Fibroblast of the conjunctiva (primary cell): Measurements from ENCODE around the gene EML6.
"Not testable (repeated sequence)": the region's sequence is repeated elsewhere in the genome, so short reads cannot be mapped to it uniquely, and the experiment has no call there.

Experiments used
- DNase-seq: peaks from one replicate; pipeline ENCODE4 v3.0.0-alpha.2; 2010; ENCODE audit warnings: low read depth

EML6 gene

DNA sequence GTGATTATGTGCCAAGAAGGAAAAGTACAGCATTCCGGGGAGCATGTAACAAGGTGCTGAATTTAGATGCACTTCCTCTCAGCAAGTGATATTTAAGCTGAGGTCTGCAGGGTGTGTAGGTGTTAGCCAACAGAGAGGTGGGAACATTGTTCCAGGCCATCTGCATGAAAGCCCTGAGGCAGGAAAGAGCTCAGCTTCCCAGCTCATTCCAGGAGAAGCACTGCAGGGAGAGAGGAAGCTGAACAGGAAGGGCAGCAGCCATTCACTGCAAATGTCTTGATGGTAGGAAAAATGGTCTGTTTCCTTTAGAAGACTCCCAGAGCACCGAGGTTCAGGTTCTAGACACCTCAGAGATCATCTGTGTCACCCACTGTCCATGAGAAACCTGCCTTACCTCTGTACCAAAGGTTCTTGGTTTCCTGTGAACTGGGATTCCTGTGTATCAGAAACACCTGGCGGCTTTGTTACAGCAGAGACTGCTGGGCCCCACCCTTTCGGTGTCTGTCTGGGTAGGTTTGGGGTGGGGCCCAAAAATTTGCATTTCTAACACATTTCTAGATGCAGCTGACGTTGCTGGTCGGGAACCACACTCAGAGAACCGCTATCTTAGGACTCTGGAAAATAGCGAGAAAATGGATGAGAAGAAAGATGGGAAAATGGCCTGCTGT is 242.8 kb downstream of the EML6 start:
- DNase-seq, result no peak

DNA sequence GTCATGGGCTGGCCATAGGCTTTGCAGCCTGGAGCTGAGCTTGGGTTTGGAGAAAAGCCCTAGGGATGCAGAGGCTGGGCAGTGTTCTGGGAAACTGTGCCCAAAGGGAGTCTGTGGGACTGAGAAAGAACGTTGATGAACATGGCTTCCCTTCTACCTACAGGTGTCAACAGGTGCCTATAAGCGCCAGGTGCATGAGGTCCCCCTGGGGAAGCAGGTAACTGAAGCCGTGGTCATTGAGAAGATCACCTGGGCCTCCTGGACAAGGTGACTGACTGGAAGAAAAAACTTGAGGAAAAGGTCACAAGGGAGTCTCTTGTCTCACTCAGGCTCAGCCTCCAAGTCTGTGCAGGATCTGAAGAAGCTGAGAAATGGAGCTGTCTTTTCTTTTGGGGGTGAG is 243.4 kb downstream of the EML6 start:
- DNase-seq, result no peak

DNA sequence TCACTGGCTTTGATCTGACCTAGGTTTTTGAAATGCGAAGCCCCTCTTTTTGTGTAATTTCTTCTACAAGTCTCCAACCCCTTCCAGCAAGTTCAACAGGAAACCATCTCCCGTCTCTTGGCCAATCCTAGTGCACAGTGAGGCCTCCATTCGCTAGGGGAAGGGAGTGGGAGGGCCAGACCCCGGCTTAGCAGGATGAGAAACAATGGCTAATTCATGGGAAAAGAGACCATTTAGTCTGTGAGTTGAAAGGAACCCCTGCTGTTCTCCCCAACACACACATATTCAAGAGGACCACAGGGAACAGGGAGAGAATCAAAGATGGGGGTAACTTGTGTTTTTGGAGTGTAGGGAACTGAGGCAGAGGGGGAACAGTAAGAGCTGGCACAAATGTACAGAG is 243.8 kb downstream of the EML6 start:
- DNase-seq, result no peak

DNA sequence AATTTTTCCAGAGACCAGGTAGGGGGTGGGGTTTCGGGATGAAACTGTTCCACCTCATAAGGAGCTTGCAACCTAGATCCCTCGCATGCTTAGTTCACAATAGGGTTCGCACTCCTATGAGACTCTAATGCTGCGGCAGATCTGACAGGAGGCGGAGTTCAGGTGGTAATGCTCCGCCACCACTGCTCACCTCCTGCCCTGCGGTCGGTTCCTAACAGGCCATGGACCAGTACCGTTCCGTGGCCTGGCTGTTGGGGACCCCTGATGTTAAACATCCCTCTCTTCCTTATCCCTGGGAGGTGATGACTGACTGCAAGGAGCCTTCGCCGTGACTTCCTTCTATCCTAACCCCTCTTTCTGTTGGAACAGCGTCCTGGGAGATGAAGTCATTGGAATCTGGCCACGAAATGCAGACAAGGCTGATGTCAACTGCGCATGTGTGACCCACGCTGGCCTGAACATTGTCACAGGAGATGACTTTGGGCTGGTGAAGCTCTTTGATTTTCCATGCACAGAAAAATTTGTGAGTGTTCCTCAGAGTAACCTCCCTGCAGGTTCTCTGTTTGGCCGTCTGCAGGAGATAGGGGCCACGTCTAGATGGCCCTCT is 244.4 kb downstream of the EML6 start:
- DNase-seq, result no peak

DNA sequence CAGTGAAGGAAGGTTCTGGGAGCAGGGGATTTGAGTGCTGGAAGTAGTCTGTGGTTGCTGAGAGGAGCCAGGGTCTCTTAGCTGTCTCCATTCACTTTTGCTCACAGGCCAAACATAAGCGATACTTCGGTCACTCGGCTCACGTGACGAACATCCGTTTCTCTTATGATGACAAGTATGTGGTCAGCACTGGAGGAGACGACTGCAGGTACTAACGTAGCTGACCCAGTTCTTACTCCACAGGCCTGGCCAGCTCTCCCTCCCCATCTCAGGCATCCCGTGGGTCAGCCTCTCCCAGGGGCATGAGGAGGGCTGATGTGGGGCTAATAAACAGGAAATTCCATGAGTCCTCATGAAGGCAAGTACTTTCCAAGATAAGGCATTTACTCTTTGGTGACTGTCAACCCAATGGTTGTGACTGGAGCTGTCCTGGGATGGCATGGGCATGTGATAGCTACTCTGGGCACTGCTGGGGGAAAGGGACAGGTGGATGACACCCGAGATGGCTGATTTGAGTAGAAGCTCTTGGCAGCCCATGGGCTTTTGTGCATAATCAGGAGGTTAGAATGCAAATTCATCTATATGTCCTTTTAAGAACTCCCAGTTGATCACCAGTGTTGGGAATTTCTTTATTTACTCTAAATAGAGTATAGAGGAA is 245.2 kb downstream of the EML6 start:
- DNase-seq, result no peak

DNA sequence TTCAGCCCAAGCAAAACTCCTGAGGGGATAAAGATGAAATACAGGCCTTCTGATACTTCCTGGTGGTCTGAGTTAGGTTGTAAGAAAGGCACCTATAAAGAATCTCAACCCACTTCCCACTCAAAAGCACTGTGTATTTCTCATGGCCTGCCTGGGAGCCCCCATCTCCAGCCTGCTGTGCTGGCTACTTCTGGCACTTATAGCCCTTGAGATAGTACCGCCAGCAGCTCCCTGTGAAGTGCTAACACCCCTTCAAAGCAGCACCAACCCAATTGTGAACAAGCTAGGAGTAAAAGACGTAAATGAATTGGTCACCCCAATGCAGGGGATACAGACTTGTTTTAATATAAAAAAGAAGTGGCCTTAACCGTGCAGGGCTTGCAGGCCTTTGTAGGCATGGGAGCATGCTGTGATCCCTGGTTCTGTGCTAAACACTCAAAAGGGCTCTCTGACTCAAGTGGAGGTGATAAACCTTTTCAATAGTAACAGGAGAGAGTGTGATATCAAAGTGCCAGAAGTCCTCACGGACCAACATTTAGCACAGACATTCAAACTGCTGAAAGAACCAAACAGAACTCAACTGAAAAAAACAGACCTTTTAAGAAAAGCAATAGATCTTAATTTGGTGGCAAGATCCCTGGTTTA is 246.0 kb downstream of the EML6 start:
- no peak for DNase-seq

DNA sequence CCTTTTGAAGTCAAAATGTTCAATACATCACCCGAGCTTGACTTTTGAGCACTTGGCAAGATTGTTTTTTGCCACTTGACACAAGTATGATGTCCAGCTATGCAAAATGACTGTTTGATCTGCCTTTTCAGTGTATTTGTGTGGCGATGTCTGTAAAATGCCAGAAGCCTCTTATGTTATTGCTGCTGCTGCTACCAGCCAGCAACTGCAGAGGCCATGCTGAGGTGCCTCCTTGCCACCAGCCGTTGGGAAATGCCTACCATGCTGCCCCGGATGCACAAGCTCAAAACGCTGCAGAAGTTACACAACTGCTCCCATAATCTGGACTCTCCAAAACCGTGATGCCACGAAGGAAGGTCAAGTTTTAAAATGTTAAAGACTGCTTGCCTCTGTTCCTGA is 246.5 kb downstream of the EML6 start:
- DNase-seq, result no peak

DNA sequence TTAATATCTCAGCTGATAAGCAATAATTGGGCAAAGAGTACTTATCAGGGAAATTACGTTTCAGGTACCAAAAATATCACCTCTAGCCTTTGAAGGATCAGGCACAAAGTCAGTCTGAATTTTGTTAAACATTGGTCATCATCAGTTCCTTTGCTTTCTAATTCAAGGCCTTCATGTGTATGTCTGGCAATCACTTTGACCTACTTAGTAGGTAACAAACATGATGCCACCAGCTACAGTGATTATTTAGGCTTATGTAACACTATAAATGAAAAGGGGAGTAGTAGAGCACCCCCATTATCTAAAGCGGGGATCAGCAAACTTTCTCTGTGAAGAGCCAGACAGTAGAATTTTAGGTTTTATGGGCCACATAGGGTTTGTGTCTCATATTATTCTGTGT is 251.7 kb downstream of the EML6 start:
- no peak for DNase-seq

DNA sequence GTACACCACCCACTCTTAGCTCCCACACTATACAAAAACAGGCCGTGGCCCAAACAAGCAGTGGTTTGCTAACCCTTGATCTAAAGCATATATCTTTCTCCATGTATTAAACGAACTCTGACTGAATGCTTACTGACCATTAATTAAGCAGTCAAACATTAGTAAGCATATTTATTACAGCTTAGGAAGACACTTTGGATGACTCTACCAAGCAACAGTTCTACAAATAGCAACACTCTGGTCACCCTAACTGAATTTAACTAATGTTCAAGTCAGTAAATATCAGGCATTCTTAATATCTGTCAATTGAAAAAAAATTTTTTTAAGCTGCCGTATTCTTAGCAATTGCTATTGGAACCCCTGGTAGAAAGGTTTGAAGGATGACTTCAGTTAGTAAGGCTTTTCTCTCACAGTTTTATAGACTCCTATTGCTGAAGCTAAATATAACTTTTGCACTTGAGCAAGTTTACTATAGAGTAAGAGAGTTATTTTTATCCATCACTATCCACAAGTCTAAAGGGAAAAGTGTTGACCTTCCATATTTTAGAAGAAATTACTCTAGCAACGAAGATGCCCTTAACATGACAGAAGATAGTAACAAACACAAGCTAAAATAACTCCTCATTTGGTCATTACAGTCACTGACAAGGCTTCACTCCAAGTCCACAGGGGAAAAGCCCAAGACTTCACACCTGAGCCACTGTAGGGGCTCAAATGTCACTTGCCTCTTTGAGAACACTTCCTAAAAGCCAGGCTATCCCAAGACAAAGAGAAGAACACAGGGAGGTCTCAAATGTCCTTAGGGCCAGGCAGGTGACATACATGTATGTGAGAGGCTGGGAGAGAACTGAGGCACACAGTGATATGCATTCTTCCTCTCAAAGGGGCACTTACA is 252.4 kb downstream of the EML6 start:
- no peak for DNase-seq

DNA sequence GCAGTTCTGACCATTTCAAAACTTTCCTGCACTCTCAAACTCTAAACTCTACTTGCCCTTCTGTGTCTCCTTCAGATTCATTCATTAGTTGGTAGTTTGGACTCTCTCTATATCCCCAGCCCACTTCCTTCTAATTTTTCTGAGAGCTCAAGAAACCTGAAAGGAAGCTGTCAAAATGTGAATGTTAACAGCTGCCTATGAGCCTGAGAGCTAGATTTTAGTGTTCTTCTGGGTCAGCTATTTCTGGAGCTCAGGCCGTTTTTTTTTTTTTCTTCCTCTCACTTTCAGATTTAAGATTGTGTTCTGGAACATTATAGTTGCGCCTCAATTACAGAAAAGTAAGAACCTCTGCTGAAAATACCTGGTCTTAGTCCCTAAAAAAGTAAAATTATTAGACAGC is 253.7 kb downstream of the EML6 start:
- no peak for DNase-seq

DNA sequence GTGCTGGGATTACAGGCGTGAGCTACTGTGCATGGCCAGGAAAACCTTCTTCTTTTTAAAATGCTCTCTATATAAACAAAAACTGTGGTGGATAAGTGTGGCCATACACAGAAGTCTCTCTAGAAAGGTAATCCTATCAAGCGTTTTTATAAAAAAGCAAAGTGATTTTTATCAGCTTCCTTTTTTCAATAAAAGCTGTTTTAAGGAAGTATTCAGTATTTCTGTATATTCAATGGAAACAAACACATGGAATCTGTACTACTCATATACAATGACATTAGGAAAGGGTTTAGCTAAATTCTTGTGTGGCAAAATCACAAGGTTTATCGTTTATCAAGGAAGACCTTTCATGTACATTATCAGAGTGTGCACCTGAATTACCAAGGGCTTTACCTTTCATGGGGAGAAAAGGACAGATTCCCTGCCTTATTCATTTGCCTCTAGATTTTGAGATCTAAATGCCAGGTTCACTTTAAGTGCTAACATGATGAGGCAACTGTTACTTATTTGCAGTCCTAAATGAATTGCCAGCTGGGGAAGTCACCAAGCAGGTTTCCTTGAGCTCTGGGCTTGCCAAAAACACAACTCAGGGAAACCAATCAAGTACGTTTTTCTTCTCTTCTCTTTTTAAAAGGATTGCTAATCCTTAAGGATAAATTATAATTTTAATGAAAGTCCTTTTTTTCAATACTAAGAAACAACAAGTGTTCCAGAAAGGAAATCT is 256.0 kb downstream of the EML6 start:
- DNase-seq, result no peak

DNA sequence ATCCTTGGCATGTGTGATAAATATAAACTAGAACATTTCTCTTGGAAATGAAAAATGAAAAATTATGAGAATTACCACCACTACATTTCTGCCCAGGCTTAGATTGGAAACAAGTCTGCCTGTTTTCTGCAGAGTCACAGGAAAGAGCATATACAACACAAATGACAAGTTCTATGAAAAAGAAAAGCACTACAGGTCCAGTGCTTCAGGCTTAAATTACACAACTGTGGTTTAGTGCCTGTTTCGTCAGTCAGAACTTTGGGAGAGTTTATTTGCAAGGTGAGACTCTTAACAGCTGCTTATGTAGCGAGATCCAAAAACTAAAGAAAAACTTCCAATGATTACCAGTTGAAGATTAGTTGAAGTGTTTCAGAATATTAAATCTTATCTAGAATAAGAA is 257.9 kb downstream of the EML6 start:
- no peak for DNase-seq

DNA sequence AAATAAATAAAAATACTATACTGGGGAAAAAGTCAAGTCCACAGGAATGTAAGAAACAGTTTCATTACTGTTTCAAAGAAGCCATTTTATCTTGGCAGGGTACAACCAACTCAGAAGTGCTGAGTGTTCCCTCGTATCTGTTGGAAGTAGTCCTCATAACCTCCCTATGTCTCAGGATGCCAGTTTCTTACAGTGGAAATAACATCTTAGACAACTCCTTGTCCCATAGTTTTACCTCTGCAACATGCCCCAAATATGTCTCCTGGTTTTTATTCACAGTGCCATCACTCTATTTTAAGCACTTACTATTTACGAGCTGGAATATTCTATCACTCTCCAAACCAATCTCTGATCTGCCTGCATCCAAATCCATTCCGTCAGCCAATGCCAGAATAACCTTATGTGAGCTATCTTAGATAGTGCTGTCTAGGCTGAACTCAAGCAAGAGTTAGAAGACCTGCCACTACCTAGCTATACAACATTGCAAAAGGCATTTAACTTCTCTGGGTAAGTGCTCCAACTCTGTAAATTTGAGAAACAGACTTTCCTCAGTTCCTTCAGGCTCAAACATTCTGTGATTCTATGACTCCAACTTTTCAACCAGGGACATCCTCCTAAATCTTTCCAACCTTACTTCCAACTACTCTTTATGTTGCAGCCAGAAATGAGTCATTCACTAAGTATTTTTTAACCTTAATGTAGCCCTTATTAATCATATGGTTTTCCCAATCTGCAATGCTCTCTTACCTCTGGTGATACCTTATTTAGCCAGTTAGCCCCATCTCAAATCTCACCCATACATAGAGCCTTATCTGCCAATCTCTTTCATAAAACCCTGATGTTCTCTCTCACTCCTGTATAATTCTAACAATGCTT is 260.1 kb downstream of the EML6 start:
- no peak for DNase-seq

DNA sequence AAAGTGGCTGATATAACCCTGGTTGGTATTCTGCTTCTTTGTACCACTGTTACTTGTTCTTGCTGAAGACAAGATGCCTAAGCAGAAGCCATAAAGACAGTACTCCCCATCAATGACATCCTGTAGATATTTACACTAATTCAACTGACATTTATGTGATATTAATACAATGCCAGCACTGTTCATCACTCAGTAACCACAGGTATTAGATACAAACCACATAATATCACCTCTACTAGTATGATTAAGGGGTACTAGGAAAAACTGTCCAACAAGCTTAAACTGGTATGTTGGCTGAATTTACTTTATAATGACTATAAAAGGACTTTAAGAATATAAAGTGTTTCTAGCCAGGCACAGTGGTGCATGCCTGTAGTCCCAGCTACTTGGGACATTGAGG is 261.0 kb downstream of the EML6 start:
- no peak for DNase-seq

DNA sequence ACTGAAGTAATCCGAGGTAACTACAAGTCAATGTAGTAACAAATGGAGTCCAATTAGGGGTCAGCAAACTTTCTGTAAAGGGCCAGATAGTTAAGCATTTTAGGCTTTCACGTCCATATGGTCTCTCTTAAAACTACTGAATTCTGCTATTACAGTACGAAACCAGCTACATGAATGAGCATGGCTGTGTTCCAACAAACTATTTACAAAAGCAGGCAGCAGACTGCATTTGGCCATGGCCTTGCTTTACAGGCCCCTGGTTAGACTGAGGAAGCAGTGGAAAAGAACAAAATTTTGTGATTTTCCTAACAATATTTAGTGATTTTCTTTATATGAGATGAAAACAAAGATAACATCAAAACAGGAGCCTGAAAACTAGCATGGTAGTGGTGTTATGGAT is 262.8 kb downstream of the EML6 start:
- DNase-seq, result no peak

DNA sequence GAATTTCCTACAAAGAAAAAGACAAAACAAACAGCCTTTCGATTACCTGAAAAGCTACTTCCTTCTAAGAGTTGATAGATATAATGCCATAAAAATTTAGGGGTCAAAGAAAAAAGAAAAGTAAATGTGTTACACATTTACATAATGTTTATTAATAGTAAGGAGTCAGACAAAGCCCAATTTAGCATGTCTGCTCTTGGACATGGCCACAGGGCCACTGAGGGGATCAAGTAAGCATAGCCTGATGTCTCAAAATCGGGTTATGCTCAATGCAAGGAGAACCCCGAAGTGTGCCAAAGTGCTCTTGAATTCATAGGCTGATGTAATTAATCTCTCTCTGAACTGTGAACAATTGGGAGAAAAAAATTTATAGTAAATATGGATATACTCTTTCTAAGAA is 265.1 kb downstream of the EML6 start:
- no peak for DNase-seq

DNA sequence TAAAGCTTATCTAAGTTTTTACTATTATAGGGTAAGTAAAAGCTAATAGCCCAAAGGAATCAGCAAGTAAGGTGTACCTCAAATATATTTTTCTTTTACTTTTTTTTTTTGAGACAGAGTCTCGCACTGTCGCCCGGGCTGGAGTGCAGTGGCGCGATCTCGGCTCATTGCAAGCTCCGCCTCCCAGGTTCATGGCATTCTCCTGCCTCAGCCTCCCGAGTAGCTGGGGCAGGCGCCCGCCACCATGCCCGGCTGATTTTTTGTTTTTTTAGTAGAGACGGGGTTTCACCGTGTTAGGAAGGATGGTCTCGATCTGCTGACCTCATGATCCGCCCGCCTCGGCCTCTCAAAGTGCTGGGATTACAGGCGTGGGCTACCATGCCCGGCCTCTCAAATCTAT is 267.2 kb downstream of the EML6 start:
- not testable (repeated sequence) for DNase-seq

DNA sequence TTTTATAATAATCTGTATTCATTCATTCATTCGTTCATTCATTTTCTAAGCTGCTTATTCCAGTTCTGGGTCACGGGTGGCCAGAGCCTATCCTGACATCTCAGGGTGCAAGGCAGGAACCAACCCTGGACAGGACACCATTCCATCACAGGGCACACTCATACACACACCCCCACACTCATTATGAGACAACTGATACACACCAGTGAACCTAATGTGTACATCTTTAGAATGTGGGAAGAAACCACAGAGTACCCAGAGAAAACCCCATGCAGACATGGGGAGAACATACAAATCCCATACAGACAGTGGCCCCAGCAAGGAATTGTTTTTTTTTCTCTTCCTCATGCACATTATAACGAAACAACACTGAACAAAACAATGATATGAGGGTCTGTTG is 272.1 kb downstream of the EML6 start:
- no peak for DNase-seq

DNA sequence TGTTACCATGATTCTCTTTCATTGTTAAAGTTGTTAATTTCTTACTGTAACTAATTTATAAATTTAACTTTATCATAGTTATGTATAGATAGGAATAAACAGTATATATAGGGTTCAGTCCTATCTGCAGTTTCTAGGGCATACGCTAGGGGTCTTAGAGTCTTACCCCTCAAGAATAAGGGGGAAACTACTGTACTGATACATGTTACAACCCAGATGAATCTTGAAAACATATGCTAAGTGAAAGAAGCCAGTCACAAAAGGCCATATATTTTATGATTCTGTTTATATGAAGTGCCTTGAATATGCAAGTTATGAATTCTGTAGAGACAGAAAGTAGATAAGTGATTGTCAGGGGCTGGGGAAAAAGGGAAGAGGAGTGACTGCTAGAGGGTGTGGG is 274.4 kb downstream of the EML6 start:
- no peak for DNase-seq

DNA sequence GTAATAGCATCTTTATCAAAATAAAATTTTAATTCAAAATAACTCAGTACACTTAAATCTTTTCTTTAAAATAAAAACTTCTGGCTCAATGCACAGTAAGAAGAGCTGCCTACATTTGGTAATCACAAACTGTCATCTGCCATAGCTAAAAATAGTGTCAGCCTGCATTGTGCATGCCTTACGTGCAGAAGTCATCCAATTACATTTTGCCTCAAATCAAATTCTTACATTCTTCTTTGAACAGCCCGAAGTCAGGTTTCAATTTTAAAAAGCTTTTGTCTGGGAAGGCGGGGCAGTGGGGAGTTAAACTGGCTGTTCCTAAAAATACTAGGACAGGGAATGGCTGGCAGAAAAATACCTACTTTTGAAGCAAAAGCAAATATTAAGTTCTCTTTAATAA is 275.7 kb downstream of the EML6 start:
- peak; percentile 30 for DNase-seq

DNA sequence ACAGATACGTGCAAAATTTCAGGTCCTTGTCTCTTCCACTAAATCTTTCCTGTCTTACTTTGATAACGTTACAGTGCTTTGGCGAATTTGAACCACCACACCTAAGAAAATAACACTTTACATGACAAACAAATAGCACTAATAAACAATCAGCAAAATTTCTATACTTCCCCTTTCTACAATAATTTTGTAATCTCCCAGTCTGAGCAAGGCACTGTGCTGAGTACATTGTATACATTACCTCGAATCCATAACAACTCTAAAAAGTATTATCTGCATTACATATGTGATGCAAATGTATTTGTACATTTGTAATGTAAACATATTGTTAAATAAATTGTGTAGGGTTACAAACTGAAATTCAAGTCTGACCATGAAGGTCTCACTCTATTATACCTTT is 276.9 kb downstream of the EML6 start:
- DNase-seq, result no peak
